Prostate gland (tissue), 2 donors: ENCODE data around the gene PCSK1. TPM values are rescaled to one million over a fixed set of nuclear protein-coding genes. Genes with fewer than 3 reads are reported as not detected.

Source experiments
- DNase-seq: peaks from one replicate; pipeline ENCODE4 v3.0.0-alpha.2; 2019; ENCODE audit warnings: low spot score
- H3K27ac ChIP-seq, 2 donors: fragments of 200-600 bp; sonication (generic); 2 replicates each; pipeline ENCODE4 v1.5.1; 2017 to 2019
- H3K27me3 ChIP-seq: fragments of 200-600 bp; sonication (generic); replicated peaks from 2 replicates; pipeline ENCODE4 v1.5.1; 2019; ENCODE audit not compliant: insufficient read depth
- H3K36me3 ChIP-seq, 2 donors: fragments of 200-600 bp; sonication (generic); 1 replicate in 1 of 2; 2 replicates in 1 of 2; pipeline versions ENCODE4 v1.5.1 to v1.8.1; 2017 to 2019
- H3K4me1 ChIP-seq: fragments of 200-600 bp; sonication (generic); replicated peaks from 2 replicates; pipeline ENCODE4 v1.5.1; 2019
- H3K4me3 ChIP-seq, 2 donors: fragments of 200-600 bp; sonication (generic); 2 replicates each; pipeline ENCODE4 v1.5.1; 2017 to 2019
- H3K9me3 ChIP-seq: fragments of 200-600 bp; sonication (generic); 2 replicates; pipeline ENCODE4 v1.5.1; 2017
- CTCF ChIP-seq, 4 experiments: fragments of 200-600 bp in 2 of 4; fragments of 450-650 bp in 2 of 4; sonication (generic) in 2 of 4; IDR thresholded peaks; 1 replicate in 3 of 4; 2 replicates in 1 of 4; pipeline ENCODE4 v1.5.1; 2016 to 2019; ENCODE audit warnings: antibody characterized with exemption in 4 of 4, mild to moderate bottlenecking in 2 of 4, moderate library complexity in 2 of 4
- POLR2A ChIP-seq: fragments of 450-650 bp; IDR thresholded peaks from one replicate; pipeline ENCODE4 v1.6.1; 2016; ENCODE audit warnings: antibody characterized with exemption, mild to moderate bottlenecking
- POLR2AphosphoS5 ChIP-seq: sonication (generic); formaldehyde crosslinking; IDR thresholded peaks from one replicate; pipeline ENCODE4 v1.6.1; 2017; ENCODE audit warnings: antibody characterized with exemption
- WGBS: methylation state at CpG from one replicate; pipeline ENCODE4 v1.1.5; 2018; 5-methylcytosine and 5-hydroxymethylcytosine counted together
- intact Hi-C: fragments of 100-400 bp; cut with DNase I; formaldehyde crosslinking; loops from one replicate; pipeline ENCODE4 v1.14.2; 2022
- total RNA-seq, 2 donors: library from RNA; depleted of rRNA; stranded (reverse); fragments of >200 nt; gene quantifications; one replicate each; pipeline ENCODE4 v1.1.0, GENCODE V29; 2016

Gene PCSK1
- total RNA-seq, 2 donors from 2014 or later: 0.14 to 0.34 TPM

- no peaks in the 10 kb centered on the region for H3K9me3 ChIP-seq
- H3K27ac ChIP-seq: no peak overlapping the region
- TF ChIP-seq CTCF (IDR thresholded peaks at IDR 0.05) (no peak), POLR2AphosphoS5 (no peak), POLR2A (no peak)
- no peak for DNase-seq
- intact Hi-C loops: no loop called here
- H3K36me3 ChIP-seq: no peaks in the 10 kb centered on the region
- H3K27me3 ChIP-seq: no peaks in the 10 kb centered on the region
- H3K4me3 ChIP-seq: no peak overlapping the region
- no peaks in the 10 kb centered on the region for H3K4me1 ChIP-seq
- WGBS: 73% methylated on average over 1 of the region's 1 CpG
Observed at GRCh38 chr5:96385538-96385937, 47.5 kb downstream of the PCSK1 start.

- no peak for DNase-seq
- no peaks in the 10 kb centered on the region for H3K27me3 ChIP-seq
- H3K9me3 ChIP-seq: no peaks in the 10 kb centered on the region
- no peak overlapping the region for H3K4me3 ChIP-seq
- no peak for TF ChIP-seq POLR2A
- no peak for TF ChIP-seq CTCF (IDR thresholded peaks at IDR 0.05)
- no peak for TF ChIP-seq POLR2AphosphoS5
- intact Hi-C loops: no loop called here
- 77% methylated on average over 3 of the region's 3 CpGs for WGBS
- no peak overlapping the region for H3K27ac ChIP-seq
- no peaks in the 10 kb centered on the region for H3K4me1 ChIP-seq
- H3K36me3 ChIP-seq: no peaks in the 10 kb centered on the region
Observed at GRCh38 chr5:96384353-96384752, 48.7 kb downstream of the PCSK1 start.

- no peak for DNase-seq
- Histone ChIP-seq H3K4me1 (no peaks in the 10 kb centered on the region), H3K9me3 (no peaks in the 10 kb centered on the region), H3K4me3 (no peak overlapping the region), H3K36me3 (no peaks in the 10 kb centered on the region), H3K27ac (no peak overlapping the region), H3K27me3 (no peaks in the 10 kb centered on the region)
- TF ChIP-seq CTCF (IDR thresholded peaks at IDR 0.05) (no peak), POLR2AphosphoS5 (no peak), POLR2A (no peak)
- 44% methylated on average over 5 of the region's 5 CpGs for WGBS
- intact Hi-C loops: no loop called here
Observed at GRCh38 chr5:96381526-96381925, 51.5 kb downstream of the PCSK1 start.

GRCh38 chr5:96379896-96380295 lies 53.2 kb downstream of the PCSK1 start:
- DNase-seq: no peak
- Histone ChIP-seq H3K4me3 (no peak overlapping the region), H3K4me1 (no peaks in the 10 kb centered on the region), H3K9me3 (no peaks in the 10 kb centered on the region), H3K27ac (no peak overlapping the region), H3K36me3 (no peaks in the 10 kb centered on the region), H3K27me3 (no peaks in the 10 kb centered on the region)
- intact Hi-C loops: no loop called here
- 94% methylated on average over 5 of the region's 5 CpGs for WGBS
- no peak for TF ChIP-seq POLR2AphosphoS5
- no peak for TF ChIP-seq CTCF (IDR thresholded peaks at IDR 0.05)
- no peak for TF ChIP-seq POLR2A

GRCh38 chr5:96377597-96377996 lies 55.5 kb downstream of the PCSK1 start:
- H3K4me3 ChIP-seq: no peak overlapping the region
- no peak overlapping the region for H3K27ac ChIP-seq
- no peaks in the 10 kb centered on the region for H3K9me3 ChIP-seq
- H3K27me3 ChIP-seq: no peaks in the 10 kb centered on the region
- H3K36me3 ChIP-seq: no peaks in the 10 kb centered on the region
- TF ChIP-seq POLR2A: no peak
- no peak for TF ChIP-seq POLR2AphosphoS5
- TF ChIP-seq CTCF (IDR thresholded peaks at IDR 0.05): no peak
- no peaks in the 10 kb centered on the region for H3K4me1 ChIP-seq
- intact Hi-C loops: no loop called here
- DNase-seq: no peak
